Measurements from ENCODE around the gene ERP27.

- TF ChIP-seq CTCF (IDR thresholded peaks at IDR 0.05; ENCODE audit: low read length) (no peak), EZH2 (optimal IDR thresholded peaks at IDR 0.05; ENCODE audit: low read depth, low read length) (no peak), EZH2phosphoT487 (IDR thresholded peaks at IDR 0.05; ENCODE audit: low read length) (no peak)
Observed at GRCh38 chr12:14876833-14877232, 61.5 kb downstream of the ERP27 start.

Measured in MM.1S (cell line).